T-helper 1 cell treated with Interleukin-12 subunit alpha and Interleukin-12 subunit beta and Interleukin-4 antibody, amounts not matched to agents 30 ng/mL and 1 ng/mL, for 36 hours (primary cell): ENCODE results near the gene INHBC. TPM values are rescaled to one million over a fixed set of nuclear protein-coding genes. Genes with fewer than 3 reads are reported as not detected.

ENCODE experiments used
- intact Hi-C: fragments of 100-400 bp; cut with micrococcal nuclease; formaldehyde crosslinking; loops from one replicate; pipeline ENCODE4 v1.15.1; 2024
- total RNA-seq: library from RNA; stranded (reverse); gene quantifications from 2 replicates; pipeline ENCODE4 v1.2.3, GENCODE V29; 2022

Gene INHBC
- total RNA-seq, 1 donor from 2014 or later = not detected

GRCh38 chr12:57465747-57466505 lies 31.3 kb downstream of the INHBC start:
- intact Hi-C loops = no loop called here

GRCh38 chr12:57467212-57467874 lies 32.8 kb downstream of the INHBC start:
- intact Hi-C loops = no loop called here

DNA sequence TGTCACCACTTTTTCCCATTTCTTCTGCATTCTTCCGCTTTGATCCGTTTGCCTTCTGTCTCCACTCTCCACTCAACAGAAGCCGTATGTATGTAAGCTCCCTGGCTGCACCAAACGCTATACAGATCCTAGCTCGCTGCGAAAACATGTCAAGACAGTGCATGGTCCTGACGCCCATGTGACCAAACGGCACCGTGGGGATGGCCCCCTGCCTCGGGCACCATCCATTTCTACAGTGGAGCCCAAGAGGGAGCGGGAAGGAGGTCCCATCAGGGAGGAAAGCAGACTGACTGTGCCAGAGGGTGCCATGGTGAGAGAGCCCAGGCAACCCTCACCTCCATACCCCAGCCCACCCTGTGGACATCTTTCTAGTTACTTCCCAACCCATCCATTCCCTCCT lies 33.3 kb downstream of the INHBC start:
- intact Hi-C loops = no loop called here

GRCh38 chr12:57469296-57470164 lies 34.9 kb downstream of the INHBC start:
- intact Hi-C loops = no loop called here

- intact Hi-C loops = no loop called here
These were observed 35.8 kb downstream of the INHBC start for GRCh38 chr12:57470286-57470969.

- intact Hi-C loops = no loop called here
These were observed 36.5 kb downstream of the INHBC start for GRCh38 chr12:57470970-57471656.

GRCh38 chr12:57471661-57472060 lies 37.1 kb downstream of the INHBC start:
- intact Hi-C loops = no loop called here

- intact Hi-C loops = no loop called here
These were observed 37.8 kb downstream of the INHBC start for GRCh38 chr12:57472391-57472790.

DNA sequence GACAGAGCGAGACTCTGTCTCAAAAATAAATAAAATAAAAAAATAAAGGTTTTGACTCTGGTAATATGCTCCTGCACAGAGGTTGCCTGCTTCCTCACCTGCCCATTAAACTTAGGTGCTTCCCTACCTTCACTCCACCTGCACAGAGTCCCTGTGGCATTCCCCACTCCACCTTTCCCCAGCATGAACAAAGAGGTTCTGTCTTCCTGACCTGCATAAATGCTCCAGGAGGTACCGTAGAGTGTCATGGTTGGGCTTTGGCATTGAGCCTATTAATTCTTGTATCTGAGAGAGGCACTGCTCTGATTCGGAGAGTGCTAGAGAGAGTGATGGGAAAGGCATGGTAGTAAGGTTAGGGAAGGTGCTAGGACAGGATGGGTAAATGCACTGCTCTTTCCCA lies 38.8 kb downstream of the INHBC start:
- intact Hi-C loops = no loop called here

DNA sequence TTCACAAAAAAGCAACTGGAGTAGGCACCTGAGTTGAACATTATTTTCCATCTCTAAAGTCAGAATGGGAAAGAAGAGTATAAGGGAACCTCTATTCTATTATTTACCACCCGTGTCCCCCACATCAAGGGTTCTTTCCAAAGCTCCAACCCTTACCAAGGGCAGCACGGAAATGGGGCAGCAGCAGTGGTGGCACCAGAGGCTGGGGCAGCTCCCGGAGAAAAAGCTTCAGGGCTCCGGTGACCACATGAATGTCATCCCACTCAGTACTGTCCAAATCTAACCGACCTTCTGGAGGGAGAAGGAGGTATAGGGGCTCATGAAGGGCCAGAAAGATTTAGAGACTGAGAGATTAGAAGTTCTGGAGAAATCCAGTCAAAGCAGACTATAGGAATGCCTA lies 39.3 kb downstream of the INHBC start:
- intact Hi-C loops = no loop called here

GRCh38 chr12:57474430-57474829 lies 39.8 kb downstream of the INHBC start:
- intact Hi-C loops = no loop called here

- intact Hi-C loops = loop anchor here (5.0 kb wide), 2 partner anchors 147 to 788 kb away; partner anchors contain the start of gene PTGES3
These were observed 40.3 kb downstream of the INHBC start for GRCh38 chr12:57474862-57475261.

DNA sequence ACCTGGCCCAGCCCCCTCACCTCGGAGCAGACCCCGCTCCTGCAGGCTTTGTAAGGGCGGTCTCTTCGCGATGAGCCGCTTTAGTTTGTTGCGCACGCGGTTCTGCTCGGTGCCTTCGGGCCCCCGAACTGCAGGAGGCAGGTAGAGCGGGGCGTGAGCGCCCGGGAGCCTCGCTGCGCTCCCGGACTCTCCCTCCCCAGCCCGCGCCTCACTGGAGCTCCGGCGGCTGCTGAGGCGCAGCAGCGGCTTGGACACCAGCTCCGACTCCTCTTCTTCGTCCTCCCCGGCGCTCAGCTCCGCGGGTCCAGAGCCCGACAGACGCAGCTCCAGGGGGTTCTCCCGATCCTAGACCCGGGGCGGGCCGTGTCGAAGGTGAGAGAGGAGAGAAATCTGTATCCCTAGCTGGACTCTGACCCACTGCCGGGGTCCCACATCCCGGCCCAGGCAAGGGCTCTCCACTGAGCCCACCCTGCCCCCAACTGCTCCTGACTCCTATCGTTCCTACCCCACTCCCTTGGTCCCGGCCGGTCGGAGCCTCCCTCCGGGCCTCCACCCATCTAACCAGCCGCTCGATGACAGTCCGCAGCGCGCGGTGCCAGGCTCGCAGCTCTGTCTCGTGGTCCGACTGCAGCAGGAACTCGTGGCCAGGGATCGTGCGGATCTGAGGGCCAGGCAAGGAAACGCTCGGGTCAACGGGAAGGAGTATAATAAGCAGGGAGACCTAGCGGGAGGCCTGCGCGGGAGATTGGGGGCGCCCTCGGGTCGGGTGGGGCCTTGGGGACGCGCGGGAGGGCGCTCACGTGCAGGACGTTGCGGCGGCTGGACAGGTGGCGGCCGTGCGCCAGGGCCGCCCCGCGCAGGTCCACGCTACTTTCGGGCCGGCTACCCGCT lies 40.9 kb downstream of the INHBC start:
- intact Hi-C loops = loop anchor here (1.0 to 5.0 kb wide), 5 partner anchors 16 to 788 kb away; partner anchors contain the start of genes DCTN2, GLI1, MBD6 and PTGES3

- intact Hi-C loops = loop anchor here (1.0 to 5.0 kb wide), 5 partner anchors 17 to 789 kb away; partner anchors contain the start of genes DCTN2, GLI1, MBD6 and PTGES3
These were observed 41.8 kb downstream of the INHBC start for GRCh38 chr12:57476162-57476992.

GRCh38 chr12:57476993-57477709 lies 42.6 kb downstream of the INHBC start:
- intact Hi-C loops = loop anchor here (1.0 to 5.0 kb wide), 7 partner anchors 18 to 790 kb away; partner anchors contain the start of genes DCTN2, GLI1, MBD6 and NAB2

- intact Hi-C loops = loop anchor here (1.0 to 5.0 kb wide), 7 partner anchors 9 to 791 kb away; partner anchors contain the start of genes NAB2, PTGES3 and R3HDM2
These were observed 43.4 kb downstream of the INHBC start for GRCh38 chr12:57477710-57478681.
